ENCODE results near the gene LRRC3. TPM values are rescaled to one million over a fixed set of nuclear protein-coding genes. Genes with fewer than 3 reads are reported as not detected.

LRRC3 gene
- total RNA-seq, 2 experiments from 2014 or later, result 0.55 to 0.61 TPM

- CTCF ChIA-PET, result no interaction called here
- no peaks in the 10 kb centered on the region for H3K36me3 Mint-ChIP-seq (ENCODE audit: low read depth)
- peaks cover 0 to 10% of the 10 kb centered on the region in 2 experiments for H3K27me3 ChIP-seq (ENCODE audit: control insufficient read depth in 1 of 2, insufficient read depth in 2 of 2, low read length in 2 of 2)
Measured at GRCh38 chr21:44499211-44499560, 43.9 kb downstream of the LRRC3 start.

GRCh38 chr21:44499631-44500030 lies 44.3 kb downstream of the LRRC3 start:
- POLR2A ChIA-PET, result no interaction called here
- Mint-ChIP-seq H3K4me1 (ENCODE audit: low read depth) (no peaks in the 10 kb centered on the region), H3K4me3 (no peak overlapping the region), H3K27me3 (peaks cover 23% of the 10 kb centered on the region), H3K9me3 (no peaks in the 10 kb centered on the region), H3K36me3 (ENCODE audit: low read depth) (no peaks in the 10 kb centered on the region), H3K27ac (no peak overlapping the region)
- ATAC-seq (ENCODE audit: poor library complexity) (no peak), DNase-seq (no peak)
- H3K4me3 ChIP-seq (ENCODE audit: low read length), result no peak overlapping the region
- no peak for TF ChIP-seq CTCF (IDR thresholded peaks at IDR 0.05)
- H3K27me3 ChIP-seq (ENCODE audit: control insufficient read depth in 1 of 2, insufficient read depth in 2 of 2, low read length in 2 of 2), result peaks cover 0 to 8% of the 10 kb centered on the region in 2 experiments
- H3K9me3 ChIP-seq (ENCODE audit: control insufficient read depth in 1 of 2, insufficient read depth in 1 of 2, low read length in 2 of 2), result no peaks in the 10 kb centered on the region
- H3K27ac ChIP-seq (ENCODE audit: low read depth in 1 of 2, low read length in 2 of 2), result no peak overlapping the region
- H3K36me3 ChIP-seq (ENCODE audit: insufficient read depth, low read length), result no peaks in the 10 kb centered on the region
- intact Hi-C loops (cut with DNase I, micrococcal nuclease), result loop anchor here in 1 of 2 experiments (10.0 kb wide), 1 partner anchor 625 kb away; no protein-coding TSS in a partner anchor
- CTCF ChIA-PET, result no interaction called here
- H3K4me1 ChIP-seq (ENCODE audit: insufficient read depth, low read length), result peaks cover 7% of the 10 kb centered on the region

More at GRCh38 chr21:44499211-44499560, 43.9 kb downstream of the LRRC3 start:
- Histone ChIP-seq H3K4me1 (ENCODE audit: insufficient read depth, low read length) (peaks cover 6% of the 10 kb centered on the region), H3K27ac (ENCODE audit: low read depth in 1 of 2, low read length in 2 of 2) (no peak overlapping the region), H3K9me3 (ENCODE audit: control insufficient read depth in 1 of 2, insufficient read depth in 1 of 2, low read length in 2 of 2) (peaks cover 0 to under 1% of the 10 kb centered on the region in 2 experiments), H3K4me3 (ENCODE audit: low read length) (no peak overlapping the region), H3K36me3 (ENCODE audit: insufficient read depth, low read length) (no peaks in the 10 kb centered on the region)
- no peak for ATAC-seq (ENCODE audit: poor library complexity)
- Mint-ChIP-seq H3K4me3 (no peak overlapping the region), H3K27me3 (peaks cover 23% of the 10 kb centered on the region), H3K9me3 (no peaks in the 10 kb centered on the region), H3K27ac (no peak overlapping the region), H3K4me1 (ENCODE audit: low read depth) (no peaks in the 10 kb centered on the region)
- POLR2A ChIA-PET, result interaction anchor here (0.5 kb wide), 1 partner anchor 1295 kb away, joined by 3 read pairs; no protein-coding TSS in a partner anchor
- intact Hi-C loops (cut with DNase I, micrococcal nuclease), result no loop called here
- no peak for TF ChIP-seq CTCF (IDR thresholded peaks at IDR 0.05)
- DNase-seq, result no peak

GRCh38 chr21:44500111-44500510 lies 44.8 kb downstream of the LRRC3 start:
- DNase-seq, result no peak
- no peak for TF ChIP-seq CTCF (IDR thresholded peaks at IDR 0.05)
- Mint-ChIP-seq H3K4me3 (no peak overlapping the region), H3K27me3 (peaks cover 23% of the 10 kb centered on the region), H3K9me3 (no peaks in the 10 kb centered on the region), H3K4me1 (ENCODE audit: low read depth) (no peaks in the 10 kb centered on the region), H3K36me3 (ENCODE audit: low read depth) (no peaks in the 10 kb centered on the region), H3K27ac (no peak overlapping the region)
- H3K27ac ChIP-seq (ENCODE audit: low read depth in 1 of 2, low read length in 2 of 2), result no peak overlapping the region
- H3K4me1 ChIP-seq (ENCODE audit: insufficient read depth, low read length), result peaks cover 7% of the 10 kb centered on the region
- no peaks in the 10 kb centered on the region for H3K9me3 ChIP-seq (ENCODE audit: control insufficient read depth in 1 of 2, insufficient read depth in 1 of 2, low read length in 2 of 2)
- no peaks in the 10 kb centered on the region for H3K36me3 ChIP-seq (ENCODE audit: insufficient read depth, low read length)
- ChIA-PET POLR2A (no interaction called here), CTCF (interaction anchor here (0.5 kb wide), 1 partner anchor 875 kb away, joined by 3 read pairs; no protein-coding TSS in a partner anchor)
- no peak for ATAC-seq (ENCODE audit: poor library complexity)
- intact Hi-C loops (cut with DNase I, micrococcal nuclease), result loop anchor here in 1 of 2 experiments (10.0 kb wide), 1 partner anchor 625 kb away; no protein-coding TSS in a partner anchor
- no peak overlapping the region for H3K4me3 ChIP-seq (ENCODE audit: low read length)
- peaks cover 0 to 5% of the 10 kb centered on the region in 2 experiments for H3K27me3 ChIP-seq (ENCODE audit: control insufficient read depth in 1 of 2, insufficient read depth in 2 of 2, low read length in 2 of 2)
